HCT116 (cell line): ENCODE data around the gene CLASP2.

Experiments
- ATF3 ChIP-seq: IDR thresholded peaks from 2 replicates; pipeline ENCODE4 v1.6.1; 2012
- CEBPB ChIP-seq: IDR thresholded peaks from 2 replicates; pipeline ENCODE4 v1.6.1; 2012; ENCODE audit warnings: low read depth
- CTCF ChIP-seq, 3 experiments: fragments of 200-600 bp in 1 of 3; sonication (generic) in 1 of 3; IDR thresholded peaks in 2 of 3; conservative IDR thresholded peaks in 1 of 3; 2 replicates each; pipeline ENCODE4 v1.5.1; 2012 to 2017; ENCODE audit warnings: low read depth in 2 of 3, low read length in 2 of 3, antibody characterized with exemption in 1 of 3, borderline replicate concordance in 1 of 3, control low read depth in 1 of 3, mild to moderate bottlenecking in 1 of 3, mixed read lengths in 1 of 3, mixed run types in 1 of 3, moderate library complexity in 1 of 3; ENCODE audit not compliant: insufficient read depth in 1 of 3
- EZH2phosphoT487 ChIP-seq: fragments of 200-600 bp; IDR thresholded peaks from 2 replicates; pipeline ENCODE4 v1.6.1; 2018; ENCODE audit warnings: antibody characterized with exemption, borderline replicate concordance
- JUND ChIP-seq: IDR thresholded peaks from 2 replicates; pipeline ENCODE4 v1.6.1; 2012
- MAX ChIP-seq: IDR thresholded peaks from 2 replicates; pipeline ENCODE4 v1.6.1; 2012
- POLR2AphosphoS5 ChIP-seq: IDR thresholded peaks from 2 replicates; pipeline ENCODE4 v1.6.1; 2011; ENCODE audit warnings: mild to moderate bottlenecking, low read depth, low read length, moderate library complexity
- RAD21 ChIP-seq: IDR thresholded peaks from 2 replicates; pipeline ENCODE4 v1.6.1; 2012; ENCODE audit warnings: low read depth, mild to moderate bottlenecking
- TF ChIP-seq, protein P1 (sequence below): IDR thresholded peaks from 2 replicates; pipeline ENCODE4 v1.6.1; 2012; ENCODE audit warnings: low read depth

GRCh38 chr3:33665294-33665693, 52.8 kb downstream of the CLASP2 start:
- no peak for TF ChIP-seq CTCF (IDR thresholded peaks at IDR 0.05 in 2 of 3, conservative IDR thresholded peaks at IDR 0.05 in 1 of 3; ENCODE audit: borderline replicate concordance in 1 of 3, insufficient read depth in 1 of 3, low read depth in 2 of 3, low read length in 2 of 3)
- TF ChIP-seq, protein P1, sequence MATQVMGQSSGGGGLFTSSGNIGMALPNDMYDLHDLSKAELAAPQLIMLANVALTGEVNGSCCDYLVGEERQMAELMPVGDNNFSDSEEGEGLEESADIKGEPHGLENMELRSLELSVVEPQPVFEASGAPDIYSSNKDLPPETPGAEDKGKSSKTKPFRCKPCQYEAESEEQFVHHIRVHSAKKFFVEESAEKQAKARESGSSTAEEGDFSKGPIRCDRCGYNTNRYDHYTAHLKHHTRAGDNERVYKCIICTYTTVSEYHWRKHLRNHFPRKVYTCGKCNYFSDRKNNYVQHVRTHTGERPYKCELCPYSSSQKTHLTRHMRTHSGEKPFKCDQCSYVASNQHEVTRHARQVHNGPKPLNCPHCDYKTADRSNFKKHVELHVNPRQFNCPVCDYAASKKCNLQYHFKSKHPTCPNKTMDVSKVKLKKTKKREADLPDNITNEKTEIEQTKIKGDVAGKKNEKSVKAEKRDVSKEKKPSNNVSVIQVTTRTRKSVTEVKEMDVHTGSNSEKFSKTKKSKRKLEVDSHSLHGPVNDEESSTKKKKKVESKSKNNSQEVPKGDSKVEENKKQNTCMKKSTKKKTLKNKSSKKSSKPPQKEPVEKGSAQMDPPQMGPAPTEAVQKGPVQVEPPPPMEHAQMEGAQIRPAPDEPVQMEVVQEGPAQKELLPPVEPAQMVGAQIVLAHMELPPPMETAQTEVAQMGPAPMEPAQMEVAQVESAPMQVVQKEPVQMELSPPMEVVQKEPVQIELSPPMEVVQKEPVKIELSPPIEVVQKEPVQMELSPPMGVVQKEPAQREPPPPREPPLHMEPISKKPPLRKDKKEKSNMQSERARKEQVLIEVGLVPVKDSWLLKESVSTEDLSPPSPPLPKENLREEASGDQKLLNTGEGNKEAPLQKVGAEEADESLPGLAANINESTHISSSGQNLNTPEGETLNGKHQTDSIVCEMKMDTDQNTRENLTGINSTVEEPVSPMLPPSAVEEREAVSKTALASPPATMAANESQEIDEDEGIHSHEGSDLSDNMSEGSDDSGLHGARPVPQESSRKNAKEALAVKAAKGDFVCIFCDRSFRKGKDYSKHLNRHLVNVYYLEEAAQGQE: no peak
- no peak for TF ChIP-seq MAX
- no peak for TF ChIP-seq ATF3
- TF ChIP-seq JUND: no peak
- no peak for TF ChIP-seq POLR2AphosphoS5
- no peak for TF ChIP-seq CEBPB
- no peak for TF ChIP-seq RAD21
- no peak for TF ChIP-seq EZH2phosphoT487
